MV-4-11 (cell line): Measurements from ENCODE around the gene YBX2.
A peak's percentile ranks its signal among the peaks of the same experiment; 100 is the strongest.
"Not testable (repeated sequence)": the region's sequence is repeated elsewhere in the genome, so short reads cannot be mapped to it uniquely, and the experiment has no call there.

Experiments used
- DNase-seq: peaks from one replicate; lab custom pipeline; 2025; lab: John Stamatoyannopoulos, UW

Gene YBX2

GRCh38 chr17:7262935-7263800 is 31.3 kb downstream of the YBX2 start:
- DNase-seq, result peak; percentile 42

GRCh38 chr17:7262192-7262934 is 32.1 kb downstream of the YBX2 start, which contains the start of gene CLDN7:
TSS of gene CLDN7 (minus strand) at chr17:7262478. CDS start at chr17:7262043, 435 bp downstream.
- DNase-seq, result no peak

GRCh38 chr17:7261379-7262191 is 32.9 kb downstream of the YBX2 start:
- DNase-seq, result no peak

- DNase-seq, result no peak
Observed at GRCh38 chr17:7260651-7261378, 33.6 kb downstream of the YBX2 start.

GRCh38 chr17:7260151-7260550 is 34.3 kb downstream of the YBX2 start:
- DNase-seq, result no peak

- no peak for DNase-seq
Observed at GRCh38 chr17:7259555-7259889, 34.9 kb downstream of the YBX2 start.

GRCh38 chr17:7258731-7259554 is 35.5 kb downstream of the YBX2 start:
- DNase-seq, result peak; percentile 82

GRCh38 chr17:7256766-7257456 is 37.5 kb downstream of the YBX2 start:
- no peak for DNase-seq

- no peak for DNase-seq
Observed at GRCh38 chr17:7254511-7254910, 39.9 kb downstream of the YBX2 start.

GRCh38 chr17:7253082-7253481 is 41.4 kb downstream of the YBX2 start:
- no peak for DNase-seq

- DNase-seq, result peak; percentile 91
Observed at GRCh38 chr17:7252176-7253043, 42.0 kb downstream of the YBX2 start, which contains the start of gene ELP5. TSS of gene ELP5 (plus strand) at chr17:7252215. CDS start at chr17:7252551, 336 bp downstream.

- DNase-seq, result peak; percentile 99
Observed at GRCh38 chr17:7251661-7252175, 42.7 kb downstream of the YBX2 start, which contains the start of gene CTDNEP1. TSS of gene CTDNEP1 (minus strand) at chr17:7251734. CDS start at chr17:7251296, 438 bp downstream.

GRCh38 chr17:7250695-7251627 is 43.5 kb downstream of the YBX2 start:
- no peak for DNase-seq

GRCh38 chr17:7249830-7250229 is 44.6 kb downstream of the YBX2 start:
- DNase-seq, result peak; percentile 59

GRCh38 chr17:7249214-7249613 is 45.2 kb downstream of the YBX2 start:
- no peak for DNase-seq

GRCh38 chr17:7248796-7249195 is 45.6 kb downstream of the YBX2 start:
- no peak for DNase-seq

- no peak for DNase-seq
Observed at GRCh38 chr17:7246779-7247178, 47.7 kb downstream of the YBX2 start.

- not testable (repeated sequence) for DNase-seq
Observed at GRCh38 chr17:7243838-7244237, 50.6 kb downstream of the YBX2 start.
